HepG2 (cell line): ENCODE data around the gene KLHL21. TPM values are rescaled to one million over a fixed set of nuclear protein-coding genes. Genes with fewer than 3 reads are reported as not detected.

ENCODE experiments used
- CEBPG ChIP-seq: IDR thresholded peaks from 2 replicates; pipeline ENCODE4 v1.6.1; 2016
- CSRNP1 ChIP-seq: sonication (generic); formaldehyde crosslinking; IDR thresholded peaks from 2 replicates; pipeline ENCODE4 v1.8.1; 2023; ENCODE audit warnings: mild to moderate bottlenecking, missing genetic modification reagents
- DPF2 ChIP-seq: sonication (generic); formaldehyde crosslinking; IDR thresholded peaks from 2 replicates; pipeline ENCODE4 v1.4.0; 2020; ENCODE audit warnings: mild to moderate bottlenecking, low read depth, missing genetic modification reagents, borderline replicate concordance
- FOSL2 ChIP-seq: sonication (generic); formaldehyde crosslinking; IDR thresholded peaks from 2 replicates; pipeline ENCODE4 v1.4.0; 2020; ENCODE audit warnings: missing genetic modification reagents
- FOXM1 ChIP-seq: sonication (generic); formaldehyde crosslinking; IDR thresholded peaks from 2 replicates; pipeline ENCODE4 v1.5.0; 2020; ENCODE audit warnings: missing genetic modification reagents
- HDAC2 ChIP-seq: sonication (generic); formaldehyde crosslinking; IDR thresholded peaks from 2 replicates; pipeline ENCODE4 v1.4.0; 2020; ENCODE audit warnings: missing genetic modification reagents
- MED13 ChIP-seq: sonication (generic); formaldehyde crosslinking; IDR thresholded peaks from 2 replicates; pipeline ENCODE4 v1.5.0; 2020; ENCODE audit warnings: missing genetic modification reagents
- NFATC3 ChIP-seq: sonication (generic); formaldehyde crosslinking; IDR thresholded peaks from 2 replicates; pipeline ENCODE4 v1.5.1; 2020; ENCODE audit warnings: mild to moderate bottlenecking, missing genetic modification reagents
- SP140L ChIP-seq: sonication (generic); formaldehyde crosslinking; IDR thresholded peaks from 2 replicates; pipeline ENCODE4 v1.4.0; 2020; ENCODE audit warnings: missing genetic modification reagents, borderline replicate concordance
- YEATS2 ChIP-seq: sonication (generic); formaldehyde crosslinking; IDR thresholded peaks from 2 replicates; pipeline ENCODE4 v1.4.0; 2020; ENCODE audit warnings: missing genetic modification reagents, borderline replicate concordance
- ZBTB40 ChIP-seq, 2 experiments: fragments of 450-650 bp in 1 of 2; sonication (generic) in 1 of 2; formaldehyde crosslinking in 1 of 2; IDR thresholded peaks; 2 replicates each; pipeline versions ENCODE4 v1.6.1 to v1.8.0; 2016 to 2022; ENCODE audit warnings: antibody characterized with exemption in 1 of 2, mild to moderate bottlenecking in 1 of 2, missing genetic modification reagents in 1 of 2
- ZNF138 ChIP-seq: sonication (generic); formaldehyde crosslinking; IDR thresholded peaks from 2 replicates; pipeline ENCODE4 v1.5.0; 2020; ENCODE audit warnings: mild to moderate bottlenecking, low read depth, missing genetic modification reagents
- ZSCAN21 ChIP-seq: sonication (generic); formaldehyde crosslinking; IDR thresholded peaks from 2 replicates; pipeline ENCODE4 v1.8.0; 2022; ENCODE audit warnings: mild to moderate bottlenecking, missing genetic modification reagents, moderate library complexity, borderline replicate concordance
- polyA plus RNA-seq, 8 experiments: library from polyadenylated mRNA; depleted of rRNA in 3 of 8; stranded (reverse) in 7 of 8; unstranded in 1 of 8; fragments of >200 nt; fragmentation: Illumina TruSeq in 4 of 8; extraction: Trizol in 4 of 8; gene quantifications; 2 replicates each; pipeline versions ENCODE4 v1.2.1 to v1.2.3, GENCODE V29; 2011 to 2016; ENCODE audit warnings: low read depth in 4 of 8, missing spikeins in 1 of 8, mixed read lengths in 1 of 8; ENCODE audit not compliant: insufficient read depth in 1 of 8
- total RNA-seq, 5 experiments: library from RNA; depleted of rRNA; stranded (reverse); fragments of >200 nt; fragmentation: Illumina TruSeq; extraction: Trizol; gene quantifications; 2 replicates each; pipeline ENCODE4 v1.2.3, GENCODE V29; 2016; ENCODE audit warnings: low read depth in 1 of 5
- TF ChIP-seq, protein P1 (sequence below): sonication (generic); formaldehyde crosslinking; IDR thresholded peaks from 2 replicates; pipeline ENCODE4 v1.4.0; 2020; ENCODE audit warnings: missing genetic modification reagents
- TF ChIP-seq, protein P2 (sequence below): sonication (generic); formaldehyde crosslinking; IDR thresholded peaks from 2 replicates; pipeline ENCODE4 v1.8.1; 2023; ENCODE audit warnings: missing genetic modification reagents, mild to moderate bottlenecking, borderline replicate concordance

KLHL21 gene
- total and polyA plus RNA-seq, 2 of the 13 experiments (the other 11 are each of a cell fraction or from before 2014, with no cell fraction given) = 14.8 to 25.0 TPM

DNA sequence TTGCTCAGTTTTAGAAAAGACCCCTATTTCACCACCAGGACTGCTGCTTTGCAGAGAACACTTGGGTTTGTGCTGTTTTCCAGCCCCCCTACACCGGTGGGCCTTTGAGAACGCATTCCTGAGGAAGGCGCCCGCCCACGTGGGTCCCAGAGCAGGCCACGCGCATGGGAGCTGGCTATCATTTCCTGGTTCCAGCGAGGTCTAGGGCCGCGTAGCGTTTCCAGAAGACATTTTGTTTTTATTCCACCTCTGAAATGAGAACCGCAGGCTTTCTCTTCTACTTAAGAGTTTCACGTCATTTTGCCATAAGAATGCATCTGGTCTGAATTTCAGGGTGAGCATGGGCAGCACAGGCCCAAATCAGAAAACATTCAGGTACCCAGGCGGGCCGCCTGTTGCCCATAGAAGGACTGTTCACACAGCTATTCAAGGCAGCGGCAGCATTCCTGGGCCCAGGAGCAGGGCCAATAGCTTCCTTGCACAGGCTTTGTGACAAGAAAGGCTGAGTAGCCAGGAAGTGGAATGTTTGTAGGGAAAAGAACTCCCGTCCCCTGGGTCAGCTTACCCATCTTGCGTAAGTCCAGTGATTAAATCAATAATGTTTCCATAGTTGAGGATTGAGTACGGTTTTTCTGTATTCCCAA lies 1.4 kb upstream of the KLHL21 start (continued):
- TF ChIP-seq ZBTB40 (IDR thresholded peaks at IDR 0.05) (no peak), ZBTB40 (CRISPR knock-in tag; IDR thresholded peaks at IDR 0.05) (no peak; the same call in 1 of the 2 replicates), MED13 (no peak), HDAC2 (CRISPR knock-in tag) (peak; percentile 61; the same call in 1 of the 2 replicates), FOXM1 (no peak), ZNF138 (CRISPR knock-in tag) (no peak), DPF2 (CRISPR knock-in tag) (no peak), ZSCAN21 (CRISPR knock-in tag) (no peak), NFATC3 (CRISPR knock-in tag) (no peak), CSRNP1 (CRISPR knock-in tag) (0 out of 2 replicates have a peak, but pooled peaks have one; percentile 25), YEATS2 (peak; percentile 78; the same call in 1 of the 2 replicates), FOSL2 (CRISPR knock-in tag) (peak; percentile 55), CEBPG (CRISPR knock-in tag) (peak; percentile 96), SP140L (CRISPR knock-in tag) (no peak; the same call in 1 of the 2 replicates)
- TF ChIP-seq, protein P1, sequence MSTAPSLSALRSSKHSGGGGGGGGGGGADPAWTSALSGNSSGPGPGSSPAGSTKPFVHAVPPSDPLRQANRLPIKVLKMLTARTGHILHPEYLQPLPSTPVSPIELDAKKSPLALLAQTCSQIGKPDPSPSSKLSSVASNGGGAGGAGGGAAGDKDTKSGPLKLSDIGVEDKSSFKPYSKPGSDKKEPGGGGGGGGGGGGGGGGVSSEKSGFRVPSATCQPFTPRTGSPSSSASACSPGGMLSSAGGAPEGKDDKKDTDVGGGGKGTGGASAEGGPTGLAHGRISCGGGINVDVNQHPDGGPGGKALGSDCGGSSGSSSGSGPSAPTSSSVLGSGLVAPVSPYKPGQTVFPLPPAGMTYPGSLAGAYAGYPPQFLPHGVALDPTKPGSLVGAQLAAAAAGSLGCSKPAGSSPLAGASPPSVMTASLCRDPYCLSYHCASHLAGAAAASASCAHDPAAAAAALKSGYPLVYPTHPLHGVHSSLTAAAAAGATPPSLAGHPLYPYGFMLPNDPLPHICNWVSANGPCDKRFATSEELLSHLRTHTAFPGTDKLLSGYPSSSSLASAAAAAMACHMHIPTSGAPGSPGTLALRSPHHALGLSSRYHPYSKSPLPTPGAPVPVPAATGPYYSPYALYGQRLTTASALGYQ (CRISPR knock-in tag) = no peak
- TF ChIP-seq, protein P2, sequence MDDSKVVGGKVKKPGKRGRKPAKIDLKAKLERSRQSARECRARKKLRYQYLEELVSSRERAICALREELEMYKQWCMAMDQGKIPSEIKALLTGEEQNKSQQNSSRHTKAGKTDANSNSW (CRISPR knock-in tag) = no peak
